Mononuclear cell (primary cell): ENCODE measurements around the gene ATP11A. TPM values are rescaled to one million over a fixed set of nuclear protein-coding genes. Genes with fewer than 3 reads are reported as not detected.

ENCODE experiments used
- H3K27me3 ChIP-seq: 2 replicates; pipeline ENCODE4 v1.6.0; 2011; ENCODE audit warnings: low read length, control low read depth; ENCODE audit not compliant: insufficient read depth
- H3K4me1 ChIP-seq: 2 replicates; pipeline ENCODE4 v1.5.1; 2011; ENCODE audit warnings: mild to moderate bottlenecking, low read length, control low read depth; ENCODE audit not compliant: insufficient read depth
- H3K4me3 ChIP-seq: 2 replicates; pipeline ENCODE4 v1.5.1; 2011; ENCODE audit warnings: mild to moderate bottlenecking, low read length, moderate library complexity
- H3K9me3 ChIP-seq: 2 replicates; pipeline ENCODE4 v1.5.1; 2011; ENCODE audit warnings: low read depth, mild to moderate bottlenecking, control low read depth, low read length
- total RNA-seq: library from RNA; depleted of rRNA; stranded (reverse); fragments of >200 nt; gene quantifications from one replicate; pipeline ENCODE4 v1.2.3, GENCODE V29; 2012

Gene ATP11A
- total RNA-seq, 1 donor, result 24.9 TPM

DNA sequence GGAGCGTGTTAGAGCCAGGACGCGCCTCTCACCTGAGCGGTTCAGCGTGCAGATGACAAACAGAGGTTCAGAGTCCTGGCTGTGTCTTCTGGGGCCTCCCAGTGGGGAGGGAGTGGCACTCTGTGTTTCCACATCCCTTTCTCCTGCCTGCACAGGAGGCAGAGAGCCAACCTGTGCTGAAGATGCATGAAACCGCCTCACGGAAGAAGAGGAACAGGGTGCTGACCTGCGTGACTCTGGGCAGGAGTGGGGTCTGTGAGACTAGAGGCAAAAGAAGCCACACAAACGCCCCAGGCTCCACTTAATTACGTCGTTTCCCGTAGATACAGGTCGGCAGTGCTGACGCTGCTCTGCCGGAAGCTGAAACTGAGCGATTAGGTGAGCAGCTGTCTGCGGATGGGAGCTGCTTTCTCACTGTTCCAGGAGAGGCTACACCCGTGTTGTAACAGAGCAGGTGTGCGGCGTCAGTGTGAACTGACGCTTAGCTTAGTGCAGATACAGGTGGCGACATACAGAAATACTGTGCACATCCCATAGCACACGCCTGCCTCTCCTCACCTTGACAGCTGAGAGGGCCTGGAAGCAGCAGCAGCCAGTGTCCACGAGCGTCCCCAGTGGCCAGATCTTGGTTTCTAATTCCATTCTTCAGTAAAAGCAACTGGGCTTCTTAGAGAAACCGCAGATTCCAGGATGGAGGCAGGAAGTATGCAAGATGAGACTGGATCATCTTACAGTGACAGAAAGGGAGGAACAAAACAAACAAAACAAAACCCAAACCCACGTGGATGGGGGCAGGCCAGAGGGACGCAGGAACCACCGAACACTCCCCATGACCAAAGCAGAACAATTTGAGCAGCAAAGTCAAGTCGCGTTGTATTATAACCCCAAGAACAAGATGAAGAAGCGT, 241.4 kb downstream of the ATP11A start:
- Histone ChIP-seq H3K27me3 (peaks cover 31% of the 10 kb centered on the region), H3K4me3 (no peak overlapping the region), H3K9me3 (no peaks in the 10 kb centered on the region), H3K4me1 (peaks cover 6% of the 10 kb centered on the region)

DNA sequence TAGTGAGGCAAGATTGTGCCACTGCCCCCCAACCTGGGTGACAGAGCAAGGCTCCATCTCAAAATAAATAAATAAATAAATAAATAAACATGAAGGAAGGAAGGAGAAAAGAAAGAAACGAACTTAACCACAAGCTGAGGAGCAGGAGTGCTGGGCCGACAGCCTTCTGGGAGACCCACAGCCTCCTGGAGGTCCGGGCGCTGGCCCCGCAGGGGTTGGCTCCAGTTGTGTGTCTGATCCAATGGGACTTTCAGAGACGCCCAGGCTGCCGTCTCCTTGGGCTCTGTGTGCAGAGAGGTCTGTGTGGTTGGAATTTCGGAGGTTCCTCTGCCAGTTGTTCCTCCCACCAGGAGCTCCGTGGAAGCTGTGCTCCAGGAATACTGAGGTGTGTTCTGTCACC, 243.1 kb downstream of the ATP11A start:
- no peaks in the 10 kb centered on the region for H3K9me3 ChIP-seq
- H3K4me3 ChIP-seq, result no peak overlapping the region
- peaks cover 27% of the 10 kb centered on the region for H3K27me3 ChIP-seq
- peaks cover 6% of the 10 kb centered on the region for H3K4me1 ChIP-seq

DNA sequence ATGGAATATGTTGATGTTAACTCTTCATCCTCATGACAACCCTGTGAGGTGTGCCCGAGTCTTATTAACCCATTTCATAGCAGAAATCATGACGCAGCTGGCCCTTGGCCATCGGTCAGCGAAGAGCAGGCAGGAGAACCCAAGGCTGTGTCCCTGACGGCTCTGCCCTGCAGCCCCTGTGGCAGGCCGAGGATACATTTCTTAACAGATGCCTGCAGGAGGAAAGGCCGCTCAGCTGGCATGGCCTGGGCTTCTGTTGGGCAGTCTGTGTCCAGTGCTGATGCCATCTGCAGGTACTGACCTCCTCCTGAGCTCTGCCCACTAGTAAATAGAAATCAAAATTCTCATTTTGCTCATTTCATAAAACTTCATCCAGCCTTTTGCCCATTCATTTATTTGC, 243.8 kb downstream of the ATP11A start:
- Histone ChIP-seq H3K4me1 (peaks cover 6% of the 10 kb centered on the region), H3K4me3 (no peak overlapping the region), H3K9me3 (no peaks in the 10 kb centered on the region), H3K27me3 (peaks cover 20% of the 10 kb centered on the region)

DNA sequence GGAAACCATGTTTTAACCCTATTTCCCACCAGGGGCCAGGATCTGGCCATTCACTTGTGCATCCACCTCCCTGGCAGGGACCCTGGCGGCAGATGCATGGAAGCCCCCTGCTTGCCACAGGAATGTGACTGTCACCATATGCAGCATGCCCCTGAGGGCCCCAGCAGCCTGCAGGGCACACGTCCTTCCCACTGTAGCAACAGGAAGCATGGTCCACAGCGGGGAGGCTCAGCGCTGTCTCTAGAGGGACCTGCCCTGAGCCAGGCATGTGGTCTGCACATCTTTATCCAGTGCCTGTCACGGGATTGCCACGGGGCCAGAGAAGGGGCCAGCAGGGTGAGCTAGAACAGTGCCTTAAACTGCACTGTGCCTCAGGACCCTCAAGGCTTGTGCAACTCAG, 244.2 kb downstream of the ATP11A start:
- peaks cover 16% of the 10 kb centered on the region for H3K27me3 ChIP-seq
- no peaks in the 10 kb centered on the region for H3K9me3 ChIP-seq
- H3K4me1 ChIP-seq, result peaks cover 6% of the 10 kb centered on the region
- no peak overlapping the region for H3K4me3 ChIP-seq

Other genes starting within 250 kb of the ATP11A start
- 33.0 TPM for gene TUBGCP3, start 101.9 kb upstream of the ATP11A start, total RNA-seq